HCT116 (cell line): ENCODE data around the gene ZFAND6. TPM values are rescaled to one million over a fixed set of nuclear protein-coding genes. Genes with fewer than 3 reads are reported as not detected.

Experiments used
- ATAC-seq: fragments of 200-7000 bp; cut with Tn5 transposase; 2 replicates; pipeline ENCODE4 v1.9.1; 2020; ENCODE audit warnings: mild to moderate bottlenecking, moderate library complexity
- BruUV-seq: library from RNA; stranded (reverse); fragments of 400-500 nt; replicated peaks from 2 replicates; lab custom pipeline; 2021; lab: Mats Ljungman, UMichigan
- CTCF ChIA-PET: fragments of 300-600 bp; sonication (Branson Sonifier 250); formaldehyde crosslinking; loops from one replicate; lab custom pipeline; 2021; ENCODE audit warnings: antibody characterized with exemption; lab: Charles Lee
- POLR2A ChIA-PET: fragments of 300-600, 350-600 bp; sonication (Branson Sonifier 250); formaldehyde crosslinking; loops from one replicate; lab custom pipeline; 2021; ENCODE audit warnings: antibody characterized with exemption; lab: Charles Lee
- RAD21 ChIA-PET, 2 experiments: fragments of 300-600 bp; sonication (Branson Sonifier 250); formaldehyde crosslinking; loops; one replicate each; lab custom pipeline; 2023; ENCODE audit warnings: low total read pairs in 2 of 2; ENCODE audit not compliant: uncharacterized antibody in 2 of 2, unreplicated experiment in 2 of 2, low non-redundant PET in 1 of 2; lab: Charles Lee
- DNase-seq: peaks from one replicate; pipeline ENCODE4 v3.0.0-alpha.2; 2010; ENCODE audit warnings: low read depth, low spot score
- H2AFZ ChIP-seq: fragments of 200-600 bp; shearing (Covaris generic), sonication (generic); 2 replicates; pipeline ENCODE4 v1.6.1; 2017; ENCODE audit warnings: low read depth, mixed run types, mixed read lengths, antibody characterized with exemption, low read length; ENCODE audit not compliant: poor library complexity, severe bottlenecking
- H3K27ac ChIP-seq: 2 replicates; pipeline ENCODE4 v1.5.1; 2012; ENCODE audit warnings: low read depth, low read length
- H3K27me3 ChIP-seq: fragments of 200-600 bp; sonication (generic); 2 replicates; pipeline ENCODE4 v1.6.1; 2016; ENCODE audit warnings: mixed run types, low read length, mixed read lengths; ENCODE audit not compliant: insufficient read depth
- H3K36me3 ChIP-seq, 2 experiments: fragments of 200-500 bp in 1 of 2; fragments of 200-600 bp in 1 of 2; sonication (Bioruptor generic) in 1 of 2; sonication (generic) in 1 of 2; 2 replicates each; pipeline versions ENCODE4 v1.5.1 to v1.6.1; 2014 to 2016; ENCODE audit warnings: low read length in 2 of 2, inconsistent platforms in 1 of 2, mixed read lengths in 1 of 2, mixed run types in 1 of 2; ENCODE audit not compliant: insufficient read depth in 2 of 2, control insufficient read depth in 1 of 2
- H3K4me1 ChIP-seq, 2 experiments: fragments of 200-600 bp in 1 of 2; sonication (generic) in 1 of 2; 2 replicates each; pipeline versions ENCODE4 v1.5.1 to v1.6.1; 2012 to 2017; ENCODE audit warnings: low read length in 2 of 2, inconsistent platforms in 1 of 2, mild to moderate bottlenecking in 1 of 2, mixed read lengths in 1 of 2, mixed run types in 1 of 2, moderate library complexity in 1 of 2; ENCODE audit not compliant: insufficient read depth in 2 of 2, control insufficient read depth in 1 of 2
- H3K4me2 ChIP-seq: fragments of 200-600 bp; sonication (generic); 2 replicates; pipeline ENCODE4 v1.6.1; 2017; ENCODE audit warnings: mixed run types, low read length, mixed read lengths
- H3K4me3 ChIP-seq, 2 experiments: fragments of 200-600 bp in 1 of 2; sonication (generic) in 1 of 2; replicated peaks in 1 of 2; 2 replicates each; pipeline ENCODE4 v1.5.1; 2011 to 2016; ENCODE audit warnings: low read length in 2 of 2, control low read depth in 1 of 2, low read depth in 1 of 2, mild to moderate bottlenecking in 1 of 2, mixed read lengths in 1 of 2, mixed run types in 1 of 2
- H3K79me2 ChIP-seq: fragments of 200-600 bp; sonication (generic); 2 replicates; pipeline ENCODE4 v1.6.1; 2017; ENCODE audit warnings: mild to moderate bottlenecking, mixed run types, low read length, moderate library complexity, mixed read lengths; ENCODE audit not compliant: insufficient read depth
- H3K9ac ChIP-seq: fragments of 200-600 bp; sonication (generic); 2 replicates; pipeline ENCODE4 v1.6.1; 2016; ENCODE audit warnings: low read length, mixed read lengths
- H3K9me2 ChIP-seq: fragments of 200-600 bp; sonication (generic), shearing (Covaris generic); 2 replicates; pipeline ENCODE4 v1.6.1; 2017; ENCODE audit warnings: mixed run types, mild to moderate bottlenecking, moderate library complexity; ENCODE audit not compliant: insufficient read depth
- H3K9me3 ChIP-seq, 2 experiments: fragments of 200-500 bp in 1 of 2; fragments of 200-600 bp in 1 of 2; sonication (Bioruptor generic) in 1 of 2; sonication (generic) in 1 of 2; 2 replicates each; pipeline ENCODE4 v1.6.1; 2014 to 2017; ENCODE audit warnings: low read length in 2 of 2, mixed read lengths in 2 of 2, inconsistent platforms in 1 of 2, low read depth in 1 of 2, mild to moderate bottlenecking in 1 of 2, mixed run types in 1 of 2, moderate library complexity in 1 of 2; ENCODE audit not compliant: control insufficient read depth in 1 of 2, insufficient read depth in 1 of 2
- H4K20me1 ChIP-seq: fragments of 200-600 bp; sonication (generic), shearing (Covaris generic); 2 replicates; pipeline ENCODE4 v1.6.1; 2017; ENCODE audit warnings: mixed run types, mild to moderate bottlenecking, moderate library complexity; ENCODE audit not compliant: insufficient read depth
- CBX3 ChIP-seq: IDR thresholded peaks from 2 replicates; pipeline ENCODE4 v1.6.1; 2012; ENCODE audit warnings: low read depth
- CEBPB ChIP-seq: IDR thresholded peaks from 2 replicates; pipeline ENCODE4 v1.6.1; 2012; ENCODE audit warnings: low read depth
- EGR1 ChIP-seq: IDR thresholded peaks from 2 replicates; pipeline ENCODE4 v1.6.1; 2012; ENCODE audit warnings: low read depth
- ELF1 ChIP-seq: IDR thresholded peaks from 2 replicates; pipeline ENCODE4 v1.6.1; 2012; ENCODE audit warnings: low read depth, borderline replicate concordance
- EZH2 ChIP-seq: fragments of 200-600 bp; sonication (generic); IDR thresholded peaks from 2 replicates; pipeline ENCODE4 v1.6.1; 2017; ENCODE audit warnings: antibody characterized with exemption, mixed run types
- POLR2A ChIP-seq: IDR thresholded peaks from 2 replicates; pipeline ENCODE4 v1.7.0; 2011; ENCODE audit warnings: borderline replicate concordance; ENCODE audit not compliant: insufficient read depth, insufficient read length; ENCODE audit errors: extremely low read depth
- RAD21 ChIP-seq: IDR thresholded peaks from 2 replicates; pipeline ENCODE4 v1.6.1; 2012; ENCODE audit warnings: low read depth, mild to moderate bottlenecking
- SIN3A ChIP-seq: IDR thresholded peaks from 2 replicates; pipeline ENCODE4 v1.6.1; 2012; ENCODE audit warnings: low read depth
- SP1 ChIP-seq: IDR thresholded peaks from 2 replicates; pipeline ENCODE4 v1.6.1; 2012; ENCODE audit warnings: low read depth
- TCF7L2 ChIP-seq: IDR thresholded peaks from 2 replicates; pipeline ENCODE4 v1.7.0; 2011; ENCODE audit warnings: borderline replicate concordance, inconsistent platforms; ENCODE audit not compliant: insufficient read depth, insufficient read length; ENCODE audit errors: extremely low read depth
- YY1 ChIP-seq: IDR thresholded peaks from 2 replicates; pipeline ENCODE4 v1.6.1; 2011; ENCODE audit warnings: low read length, low read depth, moderate library complexity, mild to moderate bottlenecking; ENCODE audit not compliant: insufficient replicate concordance; ENCODE audit errors: extremely low read depth
- intact Hi-C: fragments of 100-400 bp; cut with micrococcal nuclease; formaldehyde crosslinking; loops from 2 replicates; pipeline ENCODE4 v1.10.0; 2022
- total RNA-seq: library from RNA; stranded (reverse); gene quantifications from one replicate; pipeline ENCODE4 v1.2.1, GENCODE V29; 2021; ENCODE audit not compliant: unreplicated experiment
- TF ChIP-seq, protein P1 (sequence below): IDR thresholded peaks from 2 replicates; pipeline ENCODE4 v1.6.1; 2012
- TF ChIP-seq, protein P2 (sequence below): IDR thresholded peaks from 2 replicates; pipeline ENCODE4 v1.6.1; 2012; ENCODE audit warnings: low read depth

ZFAND6 gene
- total RNA-seq, 1 experiment from 2014 or later = 51.3 TPM

DNA sequence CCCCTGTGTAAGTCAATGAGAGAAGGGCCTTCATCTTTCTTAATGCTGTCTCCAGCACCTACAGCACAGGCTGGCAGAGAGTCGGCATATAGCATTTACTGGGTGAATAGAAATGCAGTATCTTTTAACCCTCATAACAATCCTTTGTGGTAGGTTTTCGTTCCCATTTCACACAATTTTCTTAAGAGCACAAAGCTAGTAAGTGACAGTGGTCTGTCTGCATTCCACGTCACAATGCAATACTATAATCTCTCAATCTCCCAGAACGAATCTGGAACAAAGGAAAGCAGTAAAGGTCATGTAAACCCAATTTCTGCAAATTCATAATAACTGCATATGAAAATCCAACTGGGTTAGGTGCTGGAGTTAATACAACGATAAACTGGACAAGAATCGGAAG lies 1.4 kb upstream of the ZFAND6 start:
- BruUV-seq = no TSS peak
- intact Hi-C loops = no loop called here
- RAD21 ChIA-PET = no interaction called here

More for the DNA sequence above, 1.4 kb upstream of the ZFAND6 start:
- no peak overlapping the region for H3K4me3 ChIP-seq
- H3K79me2 ChIP-seq = peaks cover 32% of the 10 kb centered on the region
- no peak overlapping the region for H3K4me2 ChIP-seq
- no peak for TF ChIP-seq CEBPB
- TF ChIP-seq CBX3 = no peak
- no peak for TF ChIP-seq ELF1
- no peak for TF ChIP-seq POLR2A
- no peak for TF ChIP-seq YY1
- TF ChIP-seq SIN3A = no peak
- no peak for TF ChIP-seq SP1
- TF ChIP-seq, protein P1, sequence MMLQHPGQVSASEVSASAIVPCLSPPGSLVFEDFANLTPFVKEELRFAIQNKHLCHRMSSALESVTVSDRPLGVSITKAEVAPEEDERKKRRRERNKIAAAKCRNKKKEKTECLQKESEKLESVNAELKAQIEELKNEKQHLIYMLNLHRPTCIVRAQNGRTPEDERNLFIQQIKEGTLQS = no peak
- TF ChIP-seq EZH2 = no peak
- TF ChIP-seq TCF7L2 = no peak
- TF ChIP-seq, protein P2, sequence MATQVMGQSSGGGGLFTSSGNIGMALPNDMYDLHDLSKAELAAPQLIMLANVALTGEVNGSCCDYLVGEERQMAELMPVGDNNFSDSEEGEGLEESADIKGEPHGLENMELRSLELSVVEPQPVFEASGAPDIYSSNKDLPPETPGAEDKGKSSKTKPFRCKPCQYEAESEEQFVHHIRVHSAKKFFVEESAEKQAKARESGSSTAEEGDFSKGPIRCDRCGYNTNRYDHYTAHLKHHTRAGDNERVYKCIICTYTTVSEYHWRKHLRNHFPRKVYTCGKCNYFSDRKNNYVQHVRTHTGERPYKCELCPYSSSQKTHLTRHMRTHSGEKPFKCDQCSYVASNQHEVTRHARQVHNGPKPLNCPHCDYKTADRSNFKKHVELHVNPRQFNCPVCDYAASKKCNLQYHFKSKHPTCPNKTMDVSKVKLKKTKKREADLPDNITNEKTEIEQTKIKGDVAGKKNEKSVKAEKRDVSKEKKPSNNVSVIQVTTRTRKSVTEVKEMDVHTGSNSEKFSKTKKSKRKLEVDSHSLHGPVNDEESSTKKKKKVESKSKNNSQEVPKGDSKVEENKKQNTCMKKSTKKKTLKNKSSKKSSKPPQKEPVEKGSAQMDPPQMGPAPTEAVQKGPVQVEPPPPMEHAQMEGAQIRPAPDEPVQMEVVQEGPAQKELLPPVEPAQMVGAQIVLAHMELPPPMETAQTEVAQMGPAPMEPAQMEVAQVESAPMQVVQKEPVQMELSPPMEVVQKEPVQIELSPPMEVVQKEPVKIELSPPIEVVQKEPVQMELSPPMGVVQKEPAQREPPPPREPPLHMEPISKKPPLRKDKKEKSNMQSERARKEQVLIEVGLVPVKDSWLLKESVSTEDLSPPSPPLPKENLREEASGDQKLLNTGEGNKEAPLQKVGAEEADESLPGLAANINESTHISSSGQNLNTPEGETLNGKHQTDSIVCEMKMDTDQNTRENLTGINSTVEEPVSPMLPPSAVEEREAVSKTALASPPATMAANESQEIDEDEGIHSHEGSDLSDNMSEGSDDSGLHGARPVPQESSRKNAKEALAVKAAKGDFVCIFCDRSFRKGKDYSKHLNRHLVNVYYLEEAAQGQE = no peak
- TF ChIP-seq EGR1 = no peak
- no peak for TF ChIP-seq RAD21
- H3K27me3 ChIP-seq = no peaks in the 10 kb centered on the region
- H3K9me3 ChIP-seq = no peaks in the 10 kb centered on the region
- ChIA-PET CTCF (no interaction called here), POLR2A (no interaction called here)
- H3K9ac ChIP-seq = no peak overlapping the region
- DNase-seq (no peak), ATAC-seq (no peak)
- H3K36me3 ChIP-seq = no peaks in the 10 kb centered on the region
- H3K4me1 ChIP-seq = peaks cover 5 to 13% of the 10 kb centered on the region in 2 experiments; a peak in 3 of 4 replicates
- H4K20me1 ChIP-seq = no peaks in the 10 kb centered on the region
- H3K9me2 ChIP-seq = no peaks in the 10 kb centered on the region
- H3K27ac ChIP-seq = no peak overlapping the region
- H2AFZ ChIP-seq = no peak overlapping the region
